ENCODE data around the gene ROBO1. TPM values are rescaled to one million over a fixed set of nuclear protein-coding genes. Genes with fewer than 3 reads are reported as not detected.

Gene ROBO1
- total RNA-seq, 1 donor from 2014 or later: 182 TPM

- no peak overlapping the region for H3K4me3 Mint-ChIP-seq
- no peaks in the 10 kb centered on the region for H3K9me3 Mint-ChIP-seq
- H3K27ac Mint-ChIP-seq: no peak overlapping the region
- no peaks in the 10 kb centered on the region for H3K36me3 Mint-ChIP-seq
- no peak for DNase-seq (ENCODE audit: extremely low spot score, unreplicated experiment)
- peaks cover 37% of the 10 kb centered on the region for H3K27me3 Mint-ChIP-seq
- no peak for TF ChIP-seq CTCF (conservative IDR thresholded peaks at IDR 0.05)
- no peaks in the 10 kb centered on the region for H3K4me1 Mint-ChIP-seq (ENCODE audit: unreplicated experiment)
Measured at GRCh38 chr3:79551997-79552396, 215.8 kb downstream of the ROBO1 start.

DNA sequence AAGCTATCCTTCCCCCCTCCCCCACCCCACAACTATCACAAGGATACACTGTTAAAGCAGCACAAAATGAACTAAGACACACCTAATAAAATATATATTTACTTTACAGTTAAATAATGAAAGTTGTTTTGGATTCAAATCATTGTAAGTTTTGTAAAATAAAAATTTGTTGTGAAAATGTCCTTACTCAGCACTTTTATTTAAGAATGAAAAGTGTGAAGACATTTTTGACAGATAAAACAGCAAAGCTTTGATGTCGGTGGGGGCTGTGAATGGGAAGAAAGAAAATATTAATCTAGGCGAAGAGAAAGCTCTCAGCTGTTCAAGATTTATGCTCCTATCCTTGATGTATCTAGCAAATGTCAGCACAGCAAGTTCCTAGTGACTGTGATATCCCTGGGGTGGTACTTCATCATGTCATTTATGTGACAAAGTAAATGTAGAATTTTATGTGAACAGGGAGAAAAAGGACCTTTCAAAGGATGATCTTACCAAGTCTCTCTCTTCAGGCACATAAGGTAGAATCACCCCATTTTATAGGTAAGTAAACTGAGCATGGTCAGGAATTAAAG is 216.4 kb downstream of the ROBO1 start:
- Mint-ChIP-seq H3K4me3 (no peak overlapping the region), H3K36me3 (no peaks in the 10 kb centered on the region), H3K4me1 (ENCODE audit: unreplicated experiment) (no peaks in the 10 kb centered on the region), H3K27me3 (peaks cover 37% of the 10 kb centered on the region), H3K9me3 (no peaks in the 10 kb centered on the region), H3K27ac (no peak overlapping the region)
- no peak for TF ChIP-seq CTCF (conservative IDR thresholded peaks at IDR 0.05)
- no peak for DNase-seq (ENCODE audit: extremely low spot score, unreplicated experiment)

- no peak overlapping the region for H3K27ac Mint-ChIP-seq
- H3K27me3 Mint-ChIP-seq: peaks cover 10% of the 10 kb centered on the region
- H3K4me3 Mint-ChIP-seq: no peak overlapping the region
- H3K9me3 Mint-ChIP-seq: no peaks in the 10 kb centered on the region
- DNase-seq (ENCODE audit: extremely low spot score, unreplicated experiment): no peak
- no peaks in the 10 kb centered on the region for H3K36me3 Mint-ChIP-seq
- no peak for TF ChIP-seq CTCF (conservative IDR thresholded peaks at IDR 0.05)
- H3K4me1 Mint-ChIP-seq (ENCODE audit: unreplicated experiment): peaks cover 9% of the 10 kb centered on the region
Measured at GRCh38 chr3:79543218-79543982, 224.4 kb downstream of the ROBO1 start.

- no peak overlapping the region for H3K4me3 Mint-ChIP-seq
Measured at GRCh38 chr3:79534727-79535126, 233.1 kb downstream of the ROBO1 start.

DNA sequence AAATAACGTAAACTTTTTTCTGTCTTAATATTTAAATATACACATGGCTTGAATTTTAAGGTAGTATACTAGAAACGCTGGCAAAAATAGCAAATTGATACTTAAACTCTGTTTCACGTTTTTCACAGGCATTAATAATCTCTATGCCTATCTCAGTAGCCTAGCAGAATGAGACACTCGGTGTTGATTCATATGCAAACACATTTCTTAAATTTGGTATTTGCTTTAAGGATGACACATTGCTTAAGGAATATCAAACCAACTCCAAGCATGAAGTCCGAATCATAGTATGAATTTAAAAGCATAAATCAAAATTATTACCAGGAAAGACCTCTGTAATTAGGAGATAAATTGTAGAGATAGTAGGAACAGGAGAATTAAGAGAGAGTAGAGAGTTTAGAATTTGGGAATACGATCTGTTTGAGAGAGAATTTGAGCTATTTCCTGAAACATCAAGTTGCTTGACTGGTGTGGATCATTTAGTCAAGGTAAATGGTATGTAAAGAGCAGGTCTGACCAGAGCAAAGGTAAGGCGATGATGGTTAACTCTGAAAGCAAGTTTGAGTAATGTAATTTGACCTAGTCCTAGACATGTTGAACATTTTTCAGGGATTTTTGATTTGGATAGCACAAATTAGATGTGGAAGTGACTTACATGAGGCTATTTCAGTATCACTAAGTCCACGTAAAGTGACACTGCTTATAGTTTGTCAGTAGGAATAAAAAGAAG is 236.1 kb downstream of the ROBO1 start:
- Mint-ChIP-seq H3K36me3 (no peaks in the 10 kb centered on the region), H3K4me1 (ENCODE audit: unreplicated experiment) (peaks cover 10% of the 10 kb centered on the region), H3K9me3 (no peaks in the 10 kb centered on the region), H3K27me3 (no peaks in the 10 kb centered on the region), H3K27ac (no peak overlapping the region), H3K4me3 (no peak overlapping the region)
- no peak for TF ChIP-seq CTCF (conservative IDR thresholded peaks at IDR 0.05)
- DNase-seq (ENCODE audit: extremely low spot score, unreplicated experiment): no peak

More at GRCh38 chr3:79534727-79535126, 233.1 kb downstream of the ROBO1 start:
- Mint-ChIP-seq H3K9me3 (no peaks in the 10 kb centered on the region), H3K4me1 (ENCODE audit: unreplicated experiment) (peaks cover 10% of the 10 kb centered on the region), H3K36me3 (no peaks in the 10 kb centered on the region), H3K27ac (no peak overlapping the region), H3K27me3 (no peaks in the 10 kb centered on the region)
- no peak for TF ChIP-seq CTCF (conservative IDR thresholded peaks at IDR 0.05)
- no peak for DNase-seq (ENCODE audit: extremely low spot score, unreplicated experiment)
